Liver (tissue), 9 donors: Measurements from ENCODE around the gene EXOC2. TPM values are rescaled to one million over a fixed set of nuclear protein-coding genes. Genes with fewer than 3 reads are reported as not detected.

Source experiments
- DNase-seq: peaks from one replicate; pipeline ENCODE4 v3.0.0-alpha.2; 2017; ENCODE audit warnings: low spot score
- H3K27ac ChIP-seq, 2 donors: one replicate each; pipeline ENCODE4 v1.7.0; 2013; ENCODE audit warnings: inconsistent platforms in 2 of 2, low read length in 2 of 2, control low read depth in 1 of 2, low read depth in 1 of 2, mild to moderate bottlenecking in 1 of 2
- H3K27me3 ChIP-seq, 4 donors: one replicate each; pipeline versions ENCODE4 v1.6.1 to v1.7.0; 2013; ENCODE audit warnings: low read length in 3 of 4, inconsistent platforms in 1 of 4, mild to moderate bottlenecking in 1 of 4, moderate library complexity in 1 of 4; ENCODE audit not compliant: control insufficient read depth in 4 of 4, insufficient read depth in 4 of 4
- H3K36me3 ChIP-seq, 4 donors: one replicate each; pipeline versions ENCODE4 v1.6.1 to v1.7.0; 2013; ENCODE audit warnings: low read length in 3 of 4, mild to moderate bottlenecking in 3 of 4, low read depth in 1 of 4, moderate library complexity in 1 of 4; ENCODE audit not compliant: control insufficient read depth in 4 of 4, insufficient read depth in 3 of 4
- H3K4me1 ChIP-seq, 4 donors: one replicate each; pipeline versions ENCODE4 v1.6.1 to v1.7.0; 2013; ENCODE audit warnings: low read length in 3 of 4, mild to moderate bottlenecking in 3 of 4, moderate library complexity in 1 of 4; ENCODE audit not compliant: control insufficient read depth in 4 of 4, insufficient read depth in 4 of 4
- H3K4me3 ChIP-seq, 3 donors: one replicate each; pipeline versions ENCODE4 v1.6.1 to v1.7.0; 2013; ENCODE audit warnings: low read length in 3 of 3, control low read depth in 1 of 3, low read depth in 1 of 3, mild to moderate bottlenecking in 1 of 3
- H3K9ac ChIP-seq, 2 donors: one replicate each; pipeline ENCODE4 v1.7.0; 2013; ENCODE audit warnings: low read length in 2 of 2, mild to moderate bottlenecking in 2 of 2, moderate library complexity in 2 of 2, control low read depth in 1 of 2, low read depth in 1 of 2
- H3K9me3 ChIP-seq, 4 donors: one replicate each; pipeline versions ENCODE4 v1.6.1 to v1.7.0; 2013; ENCODE audit warnings: low read length in 3 of 4; ENCODE audit not compliant: control insufficient read depth in 4 of 4
- EGR1 ChIP-seq, 2 donors: IDR thresholded peaks; 2 replicates each; pipeline ENCODE4 v1.6.1; 2016 to 2018; ENCODE audit warnings: antibody characterized with exemption in 2 of 2, low read depth in 2 of 2
- FOXA2 ChIP-seq: IDR thresholded peaks from 2 replicates; pipeline ENCODE4 v1.6.1; 2016; ENCODE audit warnings: antibody characterized with exemption
- GABPA ChIP-seq, 2 donors: IDR thresholded peaks in 1 of 2; conservative IDR thresholded peaks in 1 of 2; 2 replicates each; pipeline ENCODE4 v1.6.1; 2016; ENCODE audit warnings: antibody characterized with exemption in 2 of 2, mild to moderate bottlenecking in 1 of 2, moderate library complexity in 1 of 2
- HNF4A ChIP-seq, 2 donors: conservative IDR thresholded peaks; 2 replicates each; pipeline ENCODE4 v1.6.1; 2016; ENCODE audit warnings: antibody characterized with exemption in 2 of 2, mild to moderate bottlenecking in 2 of 2
- HNF4G ChIP-seq: IDR thresholded peaks from 2 replicates; pipeline ENCODE4 v1.6.1; 2016; ENCODE audit warnings: antibody characterized with exemption
- JUND ChIP-seq, 2 donors: IDR thresholded peaks; 2 replicates each; pipeline ENCODE4 v1.6.1; 2016; ENCODE audit warnings: antibody characterized with exemption in 2 of 2
- NR2F2 ChIP-seq: IDR thresholded peaks from 2 replicates; pipeline ENCODE4 v1.6.1; 2016; ENCODE audit warnings: antibody characterized with exemption
- RAD21 ChIP-seq, 2 donors: IDR thresholded peaks; 2 replicates each; pipeline ENCODE4 v1.6.1; 2016; ENCODE audit warnings: antibody characterized with exemption in 2 of 2, mild to moderate bottlenecking in 2 of 2
- RXRA ChIP-seq, 2 donors: IDR thresholded peaks; 2 replicates each; pipeline ENCODE4 v1.6.1; 2017 to 2018; ENCODE audit warnings: antibody characterized with exemption in 2 of 2, mild to moderate bottlenecking in 1 of 2
- SP1 ChIP-seq: IDR thresholded peaks from 2 replicates; pipeline ENCODE4 v1.6.1; 2018; ENCODE audit warnings: antibody characterized with exemption, mild to moderate bottlenecking
- TAF1 ChIP-seq: conservative IDR thresholded peaks from 2 replicates; pipeline ENCODE4 v1.6.1; 2016; ENCODE audit warnings: antibody characterized with exemption, mild to moderate bottlenecking
- YY1 ChIP-seq: IDR thresholded peaks from 2 replicates; pipeline ENCODE4 v1.6.1; 2016; ENCODE audit warnings: antibody characterized with exemption, mild to moderate bottlenecking
- whole genome bisulfite sequencing: extraction: QIAGEN DNeasy Blood & Tissue Kit; methylation state at CpG from one replicate; pipeline ENCODE4 v1.1.7; 2013; 5-methylcytosine and 5-hydroxymethylcytosine counted together
- polyA plus RNA-seq, 2 donors: library from polyadenylated mRNA; stranded (reverse) in 1 of 2; unstranded in 1 of 2; fragments of 200-250 nt in 1 of 2; fragments of >200 nt in 1 of 2; fragmentation: Nextera tagmentation in 1 of 2; extraction: Ambion mirVana in 1 of 2; gene quantifications; one replicate each; pipeline versions ENCODE4 v1.2.1 to v1.2.3, GENCODE V29; 2013 to 2015
- total RNA-seq, 2 donors: library from RNA; depleted of rRNA; stranded (reverse); fragments of >200 nt; gene quantifications; one replicate each; pipeline ENCODE4 v1.2.3, GENCODE V29; 2014
- TF ChIP-seq, protein P1 (sequence below): fragments of 150-350 bp; IDR thresholded peaks from 2 replicates; pipeline ENCODE4 v1.5.1; 2017; ENCODE audit warnings: improper control_type of control experiment, low read depth, low read length; ENCODE audit not compliant: missing input control
- TF ChIP-seq, protein P2 (sequence below): IDR thresholded peaks from 2 replicates; pipeline ENCODE4 v1.6.1; 2016; ENCODE audit warnings: antibody characterized with exemption, mild to moderate bottlenecking
- TF ChIP-seq, protein P3 (sequence below): IDR thresholded peaks from 2 replicates; pipeline ENCODE4 v1.6.1; 2016; ENCODE audit warnings: antibody characterized with exemption
- TF ChIP-seq, protein P4 (sequence below): IDR thresholded peaks from 2 replicates; pipeline ENCODE4 v1.6.1; 2016; ENCODE audit warnings: antibody characterized with exemption
- TF ChIP-seq, protein P5 (sequence below): IDR thresholded peaks from 2 replicates; pipeline ENCODE4 v1.6.1; 2016; ENCODE audit warnings: antibody characterized with exemption
- donor health status: healthy.
- donor health status: healthy.
- donor health status: healthy.
- donor health status: healthy.
- donor health status: healthy.

The EXOC2 gene
- total and polyA plus RNA-seq, 4 donors: 6.7 to 15.3 (median 9.2) TPM

DNA sequence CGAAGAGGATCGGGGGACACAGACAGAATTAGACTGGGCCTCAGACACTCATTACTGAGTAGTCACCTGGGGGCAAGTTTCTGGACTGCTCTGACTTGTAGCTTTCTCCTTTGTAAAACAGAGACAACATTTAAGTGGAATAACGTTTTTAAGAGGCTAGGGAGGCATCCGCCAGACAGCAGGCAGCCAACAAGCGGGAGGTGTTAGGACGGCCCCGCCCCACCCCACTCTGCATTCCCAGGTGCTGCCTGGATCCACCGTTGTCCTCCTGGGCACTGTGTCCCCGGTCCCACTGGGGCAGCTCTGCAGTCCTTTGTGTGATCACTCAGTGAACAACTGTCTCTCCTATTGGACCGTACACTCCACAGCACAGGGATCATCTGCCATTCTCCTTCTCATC, 187.6 kb downstream of the EXOC2 start:
- Histone ChIP-seq H3K36me3 (no peaks in the 10 kb centered on the region), H3K9me3 (no peaks in the 10 kb centered on the region), H3K27ac (no peak overlapping the region), H3K9ac (no peak overlapping the region), H3K27me3 (no peaks in the 10 kb centered on the region), H3K4me3 (no peak overlapping the region), H3K4me1 (no peaks in the 10 kb centered on the region)
- DNase-seq: no peak
- TF ChIP-seq YY1 (no peak), GABPA (IDR thresholded peaks at IDR 0.05 in 1 of 2, conservative IDR thresholded peaks at IDR 0.05 in 1 of 2) (no peak), EGR1 (IDR thresholded peaks at IDR 0.05; ENCODE audit: low read depth in 2 of 2) (no peak), TAF1 (no peak), HNF4A (conservative IDR thresholded peaks at IDR 0.05) (no peak), JUND (IDR thresholded peaks at IDR 0.05) (no peak), RXRA (IDR thresholded peaks at IDR 0.05) (no peak), FOXA2 (no peak), RAD21 (IDR thresholded peaks at IDR 0.05) (no peak), SP1 (no peak)
- TF ChIP-seq, protein P1, sequence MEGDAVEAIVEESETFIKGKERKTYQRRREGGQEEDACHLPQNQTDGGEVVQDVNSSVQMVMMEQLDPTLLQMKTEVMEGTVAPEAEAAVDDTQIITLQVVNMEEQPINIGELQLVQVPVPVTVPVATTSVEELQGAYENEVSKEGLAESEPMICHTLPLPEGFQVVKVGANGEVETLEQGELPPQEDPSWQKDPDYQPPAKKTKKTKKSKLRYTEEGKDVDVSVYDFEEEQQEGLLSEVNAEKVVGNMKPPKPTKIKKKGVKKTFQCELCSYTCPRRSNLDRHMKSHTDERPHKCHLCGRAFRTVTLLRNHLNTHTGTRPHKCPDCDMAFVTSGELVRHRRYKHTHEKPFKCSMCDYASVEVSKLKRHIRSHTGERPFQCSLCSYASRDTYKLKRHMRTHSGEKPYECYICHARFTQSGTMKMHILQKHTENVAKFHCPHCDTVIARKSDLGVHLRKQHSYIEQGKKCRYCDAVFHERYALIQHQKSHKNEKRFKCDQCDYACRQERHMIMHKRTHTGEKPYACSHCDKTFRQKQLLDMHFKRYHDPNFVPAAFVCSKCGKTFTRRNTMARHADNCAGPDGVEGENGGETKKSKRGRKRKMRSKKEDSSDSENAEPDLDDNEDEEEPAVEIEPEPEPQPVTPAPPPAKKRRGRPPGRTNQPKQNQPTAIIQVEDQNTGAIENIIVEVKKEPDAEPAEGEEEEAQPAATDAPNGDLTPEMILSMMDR: no peak
- TF ChIP-seq, protein P2, sequence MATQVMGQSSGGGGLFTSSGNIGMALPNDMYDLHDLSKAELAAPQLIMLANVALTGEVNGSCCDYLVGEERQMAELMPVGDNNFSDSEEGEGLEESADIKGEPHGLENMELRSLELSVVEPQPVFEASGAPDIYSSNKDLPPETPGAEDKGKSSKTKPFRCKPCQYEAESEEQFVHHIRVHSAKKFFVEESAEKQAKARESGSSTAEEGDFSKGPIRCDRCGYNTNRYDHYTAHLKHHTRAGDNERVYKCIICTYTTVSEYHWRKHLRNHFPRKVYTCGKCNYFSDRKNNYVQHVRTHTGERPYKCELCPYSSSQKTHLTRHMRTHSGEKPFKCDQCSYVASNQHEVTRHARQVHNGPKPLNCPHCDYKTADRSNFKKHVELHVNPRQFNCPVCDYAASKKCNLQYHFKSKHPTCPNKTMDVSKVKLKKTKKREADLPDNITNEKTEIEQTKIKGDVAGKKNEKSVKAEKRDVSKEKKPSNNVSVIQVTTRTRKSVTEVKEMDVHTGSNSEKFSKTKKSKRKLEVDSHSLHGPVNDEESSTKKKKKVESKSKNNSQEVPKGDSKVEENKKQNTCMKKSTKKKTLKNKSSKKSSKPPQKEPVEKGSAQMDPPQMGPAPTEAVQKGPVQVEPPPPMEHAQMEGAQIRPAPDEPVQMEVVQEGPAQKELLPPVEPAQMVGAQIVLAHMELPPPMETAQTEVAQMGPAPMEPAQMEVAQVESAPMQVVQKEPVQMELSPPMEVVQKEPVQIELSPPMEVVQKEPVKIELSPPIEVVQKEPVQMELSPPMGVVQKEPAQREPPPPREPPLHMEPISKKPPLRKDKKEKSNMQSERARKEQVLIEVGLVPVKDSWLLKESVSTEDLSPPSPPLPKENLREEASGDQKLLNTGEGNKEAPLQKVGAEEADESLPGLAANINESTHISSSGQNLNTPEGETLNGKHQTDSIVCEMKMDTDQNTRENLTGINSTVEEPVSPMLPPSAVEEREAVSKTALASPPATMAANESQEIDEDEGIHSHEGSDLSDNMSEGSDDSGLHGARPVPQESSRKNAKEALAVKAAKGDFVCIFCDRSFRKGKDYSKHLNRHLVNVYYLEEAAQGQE: no peak
- TF ChIP-seq, protein P3, sequence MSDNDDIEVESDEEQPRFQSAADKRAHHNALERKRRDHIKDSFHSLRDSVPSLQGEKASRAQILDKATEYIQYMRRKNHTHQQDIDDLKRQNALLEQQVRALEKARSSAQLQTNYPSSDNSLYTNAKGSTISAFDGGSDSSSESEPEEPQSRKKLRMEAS: no peak
- TF ChIP-seq, protein P4, sequence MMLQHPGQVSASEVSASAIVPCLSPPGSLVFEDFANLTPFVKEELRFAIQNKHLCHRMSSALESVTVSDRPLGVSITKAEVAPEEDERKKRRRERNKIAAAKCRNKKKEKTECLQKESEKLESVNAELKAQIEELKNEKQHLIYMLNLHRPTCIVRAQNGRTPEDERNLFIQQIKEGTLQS: no peak
- WGBS: 94% methylated on average over 10 of the region's 10 CpGs

DNA sequence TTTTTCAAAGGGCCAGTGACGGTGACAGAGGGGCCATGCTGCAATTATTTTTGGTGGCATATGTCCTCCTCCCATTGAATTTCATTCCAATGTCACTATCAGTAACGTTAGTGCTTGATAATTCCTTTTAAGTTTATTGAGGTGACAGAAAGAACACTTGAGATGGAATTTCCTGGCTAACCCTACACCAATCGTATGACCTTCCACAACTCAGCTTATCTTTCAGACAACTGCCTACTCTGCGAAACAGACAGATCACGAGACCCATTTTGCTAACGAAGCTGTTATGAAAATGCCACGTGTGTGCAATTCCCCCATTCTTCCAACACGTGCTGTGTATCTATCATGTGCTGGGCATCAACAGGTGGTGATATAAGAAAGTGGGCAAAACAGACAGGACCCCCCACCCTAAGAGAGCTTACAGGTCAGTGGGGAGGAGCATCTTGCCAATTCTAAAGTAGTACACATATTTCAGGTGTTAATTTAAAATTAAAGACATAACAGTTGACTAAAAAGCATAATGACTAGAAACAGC, 188.4 kb downstream of the EXOC2 start:
- no peak overlapping the region for H3K9ac ChIP-seq
- DNase-seq: no peak
- H3K36me3 ChIP-seq: no peaks in the 10 kb centered on the region
- WGBS: 90% methylated on average over 8 of the region's 8 CpGs
- no peaks in the 10 kb centered on the region for H3K27me3 ChIP-seq
- H3K27ac ChIP-seq: no peak overlapping the region
- no peaks in the 10 kb centered on the region for H3K9me3 ChIP-seq
- no peaks in the 10 kb centered on the region for H3K4me1 ChIP-seq
- H3K4me3 ChIP-seq: no peak overlapping the region
- TF ChIP-seq RXRA (IDR thresholded peaks at IDR 0.05) (no peak), SP1 (no peak), RAD21 (IDR thresholded peaks at IDR 0.05) (no peak), NR2F2 (no peak), GABPA (IDR thresholded peaks at IDR 0.05 in 1 of 2, conservative IDR thresholded peaks at IDR 0.05 in 1 of 2) (no peak), FOXA2 (no peak), HNF4G (no peak), YY1 (no peak), JUND (IDR thresholded peaks at IDR 0.05) (no peak)
- TF ChIP-seq, protein P3: no peak
- TF ChIP-seq, protein P5, sequence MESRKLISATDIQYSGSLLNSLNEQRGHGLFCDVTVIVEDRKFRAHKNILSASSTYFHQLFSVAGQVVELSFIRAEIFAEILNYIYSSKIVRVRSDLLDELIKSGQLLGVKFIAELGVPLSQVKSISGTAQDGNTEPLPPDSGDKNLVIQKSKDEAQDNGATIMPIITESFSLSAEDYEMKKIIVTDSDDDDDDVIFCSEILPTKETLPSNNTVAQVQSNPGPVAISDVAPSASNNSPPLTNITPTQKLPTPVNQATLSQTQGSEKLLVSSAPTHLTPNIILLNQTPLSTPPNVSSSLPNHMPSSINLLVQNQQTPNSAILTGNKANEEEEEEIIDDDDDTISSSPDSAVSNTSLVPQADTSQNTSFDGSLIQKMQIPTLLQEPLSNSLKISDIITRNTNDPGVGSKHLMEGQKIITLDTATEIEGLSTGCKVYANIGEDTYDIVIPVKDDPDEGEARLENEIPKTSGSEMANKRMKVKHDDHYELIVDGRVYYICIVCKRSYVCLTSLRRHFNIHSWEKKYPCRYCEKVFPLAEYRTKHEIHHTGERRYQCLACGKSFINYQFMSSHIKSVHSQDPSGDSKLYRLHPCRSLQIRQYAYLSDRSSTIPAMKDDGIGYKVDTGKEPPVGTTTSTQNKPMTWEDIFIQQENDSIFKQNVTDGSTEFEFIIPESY: no peak
- TF ChIP-seq, protein P1: no peak
- TF ChIP-seq, protein P2: no peak
